ENCODE measurements around the gene DEFB125. TPM values are rescaled to one million over a fixed set of nuclear protein-coding genes. Genes with fewer than 3 reads are reported as not detected.
"Not testable (repeated sequence)": the region's sequence is repeated elsewhere in the genome, so short reads cannot be mapped to it uniquely, and the experiment has no call there.

Gene DEFB125
- total RNA-seq, 1 experiment from 2014 or later, result not detected

GRCh38 chr20:129786-130323 lies 42.4 kb downstream of the DEFB125 start:
- CTCF ChIA-PET; H3K27me3 ChIP-seq (ENCODE audit: insufficient read depth, low read length); H3K9ac ChIP-seq (ENCODE audit: low read length); H3K27ac ChIP-seq (ENCODE audit: low read depth, low read length); H2AFZ ChIP-seq (ENCODE audit: low read depth, low read length, poor library complexity, severe bottlenecking); RAD21 ChIA-PET (ENCODE audit: low non-redundant PET in 1 of 2, low total read pairs in 2 of 2, uncharacterized antibody in 2 of 2, unreplicated experiment in 2 of 2); H3K4me1 ChIP-seq (ENCODE audit: control insufficient read depth in 1 of 2, insufficient read depth in 2 of 2, low read length in 2 of 2); BruUV-seq (replicated peaks); ATAC-seq; H3K4me3 ChIP-seq (replicated peaks in 1 of 2; ENCODE audit: low read depth in 1 of 2, low read length in 2 of 2); DNase-seq (ENCODE audit: low read depth, low spot score); intact Hi-C loops (cut with micrococcal nuclease); H3K79me2 ChIP-seq (ENCODE audit: insufficient read depth, low read length); H4K20me1 ChIP-seq (ENCODE audit: insufficient read depth); POLR2A ChIA-PET; H3K9me3 ChIP-seq (ENCODE audit: control insufficient read depth in 1 of 2, insufficient read depth in 1 of 2, low read depth in 1 of 2, low read length in 2 of 2); H3K9me2 ChIP-seq (ENCODE audit: insufficient read depth); H3K4me2 ChIP-seq (ENCODE audit: low read length); H3K36me3 ChIP-seq (ENCODE audit: control insufficient read depth in 1 of 2, insufficient read depth in 2 of 2, low read length in 2 of 2): not testable (repeated sequence)

GRCh38 chr20:137668-138490 lies 50.4 kb downstream of the DEFB125 start:
- no peaks in the 10 kb centered on the region for H3K9me2 ChIP-seq (ENCODE audit: insufficient read depth)
- ChIA-PET CTCF (interaction anchor here (0.6 kb wide), 1 partner anchor 150 kb away, joined by 3 read pairs; no protein-coding TSS in a partner anchor), POLR2A (no interaction called here), RAD21 (ENCODE audit: low non-redundant PET in 1 of 2, low total read pairs in 2 of 2, uncharacterized antibody in 2 of 2, unreplicated experiment in 2 of 2) (no interaction called here)
- H3K4me2 ChIP-seq (ENCODE audit: low read length), result no peak overlapping the region
- TF ChIP-seq, protein P1, sequence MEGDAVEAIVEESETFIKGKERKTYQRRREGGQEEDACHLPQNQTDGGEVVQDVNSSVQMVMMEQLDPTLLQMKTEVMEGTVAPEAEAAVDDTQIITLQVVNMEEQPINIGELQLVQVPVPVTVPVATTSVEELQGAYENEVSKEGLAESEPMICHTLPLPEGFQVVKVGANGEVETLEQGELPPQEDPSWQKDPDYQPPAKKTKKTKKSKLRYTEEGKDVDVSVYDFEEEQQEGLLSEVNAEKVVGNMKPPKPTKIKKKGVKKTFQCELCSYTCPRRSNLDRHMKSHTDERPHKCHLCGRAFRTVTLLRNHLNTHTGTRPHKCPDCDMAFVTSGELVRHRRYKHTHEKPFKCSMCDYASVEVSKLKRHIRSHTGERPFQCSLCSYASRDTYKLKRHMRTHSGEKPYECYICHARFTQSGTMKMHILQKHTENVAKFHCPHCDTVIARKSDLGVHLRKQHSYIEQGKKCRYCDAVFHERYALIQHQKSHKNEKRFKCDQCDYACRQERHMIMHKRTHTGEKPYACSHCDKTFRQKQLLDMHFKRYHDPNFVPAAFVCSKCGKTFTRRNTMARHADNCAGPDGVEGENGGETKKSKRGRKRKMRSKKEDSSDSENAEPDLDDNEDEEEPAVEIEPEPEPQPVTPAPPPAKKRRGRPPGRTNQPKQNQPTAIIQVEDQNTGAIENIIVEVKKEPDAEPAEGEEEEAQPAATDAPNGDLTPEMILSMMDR (IDR thresholded peaks at IDR 0.05 in 2 of 3, conservative IDR thresholded peaks at IDR 0.05 in 1 of 3; ENCODE audit: borderline replicate concordance in 1 of 3, insufficient read depth in 1 of 3, low read depth in 2 of 3, low read length in 2 of 3), result peak; percentile 9 to 75 (median 61); a peak in 5 of 6 replicates
- TF ChIP-seq EGR1 (IDR thresholded peaks at IDR 0.05; ENCODE audit: low read depth), result no peak
- no peak overlapping the region for H3K27ac ChIP-seq (ENCODE audit: low read depth, low read length)
- H3K4me1 ChIP-seq (ENCODE audit: control insufficient read depth in 1 of 2, insufficient read depth in 2 of 2, low read length in 2 of 2), result no peaks in the 10 kb centered on the region
- ATAC-seq, result peak; percentile 78
- H3K36me3 ChIP-seq (ENCODE audit: control insufficient read depth in 1 of 2, insufficient read depth in 2 of 2, low read length in 2 of 2), result no peaks in the 10 kb centered on the region
- H3K27me3 ChIP-seq (ENCODE audit: insufficient read depth, low read length), result peaks cover 23% of the 10 kb centered on the region
- H3K4me3 ChIP-seq (replicated peaks in 1 of 2; ENCODE audit: low read depth in 1 of 2, low read length in 2 of 2), result no peak overlapping the region
- H4K20me1 ChIP-seq (ENCODE audit: insufficient read depth), result no peaks in the 10 kb centered on the region
- H3K79me2 ChIP-seq (ENCODE audit: insufficient read depth, low read length), result no peaks in the 10 kb centered on the region
- DNase-seq (ENCODE audit: low read depth, low spot score), result peak; percentile 15
- no peak overlapping the region for H3K9ac ChIP-seq (ENCODE audit: low read length)
- intact Hi-C loops (cut with micrococcal nuclease), result no loop called here
- H3K9me3 ChIP-seq (ENCODE audit: control insufficient read depth in 1 of 2, insufficient read depth in 1 of 2, low read depth in 1 of 2, low read length in 2 of 2), result no peaks in the 10 kb centered on the region
- no TSS peak for BruUV-seq (replicated peaks)
- peak overlapping the region; percentile 86 for H2AFZ ChIP-seq (ENCODE audit: low read depth, low read length, poor library complexity, severe bottlenecking)

Data from HCT116 (cell line).